ENCODE results near the gene DHRSX.
"Not testable (repeated sequence)": the region's sequence is repeated elsewhere in the genome, so short reads cannot be mapped to it uniquely, and the experiment has no call there.

The DHRSX gene

DNA sequence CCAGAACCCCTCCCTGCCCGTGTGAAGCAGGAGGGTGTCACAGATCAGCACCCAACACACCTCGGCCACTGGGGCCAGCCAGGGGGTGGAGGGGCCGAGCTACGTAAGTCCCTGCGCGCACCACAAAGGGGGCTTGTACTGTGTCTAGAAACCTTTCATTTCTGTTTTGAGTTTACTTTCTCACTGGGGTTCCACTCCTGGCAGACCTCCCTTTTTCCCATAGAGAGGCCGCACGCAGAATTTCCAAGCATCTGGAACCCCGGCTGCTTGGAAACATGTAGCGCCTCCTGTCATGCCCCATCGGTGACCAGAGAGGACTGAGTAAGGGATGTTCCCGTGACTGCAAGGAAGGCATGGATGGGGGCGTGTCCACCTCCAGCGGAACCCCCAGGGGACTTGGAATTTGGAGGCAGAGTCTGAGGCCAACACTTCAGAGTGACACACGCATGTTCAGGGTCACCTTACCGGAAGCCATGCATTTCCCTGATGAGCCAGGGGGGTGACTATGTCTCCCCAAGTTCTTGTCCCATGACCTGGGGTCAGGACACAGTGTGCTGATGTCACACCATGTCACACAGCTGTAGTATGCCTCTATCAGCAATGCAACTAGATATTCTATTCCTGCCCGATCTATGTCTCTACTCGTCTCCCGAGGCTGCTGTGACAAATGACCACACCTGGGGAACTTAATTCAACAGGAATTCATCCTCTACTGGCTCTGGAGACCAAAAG lies 105.3 kb downstream of the DHRSX start:
- no peak for DNase-seq (ENCODE audit: low spot score)

DNA sequence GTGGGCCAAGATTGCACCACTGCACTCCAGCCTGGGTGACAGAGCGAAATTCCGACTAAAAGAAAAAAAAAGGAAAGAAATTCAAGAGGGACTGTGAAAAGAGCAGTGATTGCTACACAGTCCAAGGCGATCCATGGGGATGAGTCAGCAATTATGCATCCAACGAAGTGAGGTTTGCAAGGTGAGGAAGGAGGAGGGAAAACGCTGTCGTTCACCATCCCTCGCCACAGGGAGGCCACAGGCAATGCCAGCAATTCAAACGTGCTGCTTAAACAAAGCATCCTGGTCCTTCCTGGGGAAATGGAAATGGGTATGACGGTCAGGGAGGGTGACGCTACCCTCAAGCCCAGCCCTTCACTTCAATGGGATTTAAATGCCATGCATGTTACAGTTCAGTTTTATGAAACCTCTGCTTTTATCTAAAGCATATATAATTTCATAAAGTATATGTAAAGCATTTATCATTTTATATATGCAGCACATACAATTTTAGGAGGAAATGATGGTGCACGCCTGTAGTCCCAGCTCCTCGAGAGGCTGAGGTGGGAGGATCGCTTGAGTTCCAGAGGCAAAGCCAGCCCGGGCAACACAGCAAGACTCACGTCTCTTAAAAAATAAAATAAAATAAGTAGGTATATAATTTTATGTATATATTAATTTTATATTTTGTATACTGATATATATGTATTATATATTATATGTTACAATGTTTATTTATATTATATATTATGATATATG lies 108.7 kb downstream of the DHRSX start:
- no peak for DNase-seq (ENCODE audit: low spot score)

DNA sequence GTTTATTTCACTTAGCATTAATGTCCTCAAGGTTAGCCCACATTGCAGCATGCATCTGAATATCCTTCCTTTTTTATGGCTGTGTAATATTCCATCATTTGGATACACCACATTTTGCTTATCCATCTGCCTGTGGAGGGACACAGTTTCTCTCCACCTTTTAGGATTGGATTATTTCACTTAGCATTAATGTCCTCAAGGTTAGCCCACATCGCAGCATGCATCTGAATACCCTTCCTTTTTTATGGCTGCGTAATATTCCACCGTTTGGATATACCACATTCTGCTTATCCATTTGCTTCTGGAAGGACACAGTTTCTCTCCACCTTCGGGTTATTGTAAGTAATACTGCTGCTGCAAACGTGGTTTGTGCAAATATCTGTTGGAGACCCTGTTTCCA lies 110.0 kb downstream of the DHRSX start:
- no peak for DNase-seq (ENCODE audit: low spot score)

DNA sequence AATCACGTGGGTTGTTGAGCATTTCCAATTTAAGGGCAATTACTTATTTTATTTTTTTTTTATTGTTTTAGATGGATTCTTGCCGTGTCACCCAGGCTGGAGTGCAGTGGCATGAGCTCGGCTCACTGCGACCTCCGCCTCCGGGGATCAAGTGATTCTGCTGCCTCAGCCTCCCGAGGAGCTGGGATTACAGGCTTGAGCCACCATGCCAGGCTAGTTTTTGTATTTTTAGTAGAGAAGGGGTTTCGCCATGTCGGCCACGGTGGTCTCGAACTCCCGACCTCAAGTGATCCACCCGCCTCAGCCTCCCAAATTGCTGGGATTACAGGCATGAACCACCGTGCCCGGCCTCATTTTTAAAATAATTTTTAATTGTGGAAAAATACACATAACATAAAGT lies 111.0 kb downstream of the DHRSX start:
- DNase-seq (ENCODE audit: low spot score): not testable (repeated sequence)

DNA sequence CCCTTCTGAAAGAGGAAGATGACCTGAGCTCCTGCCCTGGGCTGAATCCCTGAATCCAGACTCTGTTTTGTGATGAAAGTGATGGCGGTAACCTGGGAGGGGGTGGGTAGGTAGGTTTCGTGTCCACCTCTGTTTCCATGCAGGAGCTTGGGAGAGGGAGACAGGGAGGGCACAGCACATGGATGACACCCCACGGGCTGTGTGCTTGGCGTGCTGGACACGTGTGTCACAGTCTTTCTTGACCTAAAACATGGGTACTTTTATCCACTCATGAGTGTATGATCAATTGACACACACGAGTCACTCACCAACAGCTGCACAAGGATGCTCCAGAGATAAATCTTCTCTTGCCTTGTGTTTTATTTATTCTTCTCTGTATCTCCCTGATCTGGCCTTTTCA lies 111.5 kb downstream of the DHRSX start:
- DNase-seq (ENCODE audit: low spot score): no peak

DNA sequence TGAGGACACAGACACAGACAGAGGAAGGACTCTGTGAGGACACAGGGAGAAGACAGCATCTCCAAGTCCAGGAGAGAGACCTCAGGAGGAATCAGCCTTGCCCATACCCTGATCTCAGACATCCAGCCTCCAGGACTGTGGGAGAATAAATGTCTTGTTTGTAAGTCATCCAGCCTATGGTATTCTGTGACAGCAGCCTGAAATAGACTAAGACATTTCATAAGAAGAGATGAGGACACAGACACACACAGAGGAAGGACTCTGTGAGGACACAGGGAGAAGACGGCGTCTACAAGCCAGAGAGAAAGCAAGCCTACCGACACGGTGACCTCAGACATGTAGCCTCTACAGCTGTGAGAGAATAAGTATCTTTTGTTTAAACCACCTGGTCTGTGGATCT lies 112.1 kb downstream of the DHRSX start:
- no peak for DNase-seq (ENCODE audit: low spot score)

DNA sequence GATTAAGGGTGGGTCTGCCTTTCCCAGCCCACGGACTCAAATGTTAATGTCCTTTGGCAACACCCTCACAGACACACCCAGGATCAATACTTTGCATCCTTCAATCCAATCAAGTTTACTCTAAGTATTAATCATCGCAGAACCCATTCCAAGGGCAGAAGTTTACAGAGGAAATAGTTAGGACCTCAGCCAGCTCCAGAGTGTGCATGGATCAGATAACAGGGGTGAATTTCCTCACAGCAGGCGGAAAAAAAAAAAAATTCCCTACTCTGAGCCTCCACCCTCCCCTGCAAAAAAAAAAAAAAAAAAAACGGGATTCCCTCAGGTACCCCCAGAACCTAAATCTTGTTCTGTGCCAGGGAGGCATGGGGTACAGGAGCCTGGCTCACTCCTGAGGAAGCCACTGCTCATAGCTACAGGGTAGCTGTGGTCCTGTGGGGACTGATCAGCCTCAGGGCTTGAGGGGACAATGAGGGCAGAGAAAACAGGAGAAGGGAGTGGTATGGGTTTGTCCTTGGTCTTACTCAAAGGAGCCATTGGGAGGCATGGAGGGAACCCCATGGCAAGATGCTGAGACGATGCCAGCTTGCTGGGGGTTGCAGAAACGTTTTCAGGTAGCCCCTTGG lies 113.0 kb downstream of the DHRSX start:
- DNase-seq (ENCODE audit: low spot score): no peak

DNA sequence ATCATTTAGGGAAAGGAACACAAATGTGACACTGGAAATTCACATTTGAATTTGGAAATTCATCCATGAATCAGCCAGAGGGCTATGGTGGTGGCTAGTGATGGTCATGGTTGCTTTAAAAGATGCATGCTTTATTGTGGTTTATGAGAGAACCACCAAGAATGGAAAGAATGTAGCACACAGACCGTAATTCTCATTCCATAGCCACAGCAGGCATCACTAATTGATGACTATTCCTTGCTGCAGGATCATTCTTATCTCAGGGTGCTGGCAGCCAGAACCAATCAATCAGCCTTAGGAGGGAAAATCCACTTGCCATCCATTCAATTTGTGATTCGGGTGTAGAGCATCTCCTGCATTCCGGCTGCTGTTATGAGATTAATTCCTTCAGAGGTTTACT lies 115.6 kb downstream of the DHRSX start:
- no peak for DNase-seq (ENCODE audit: low spot score)

DNA sequence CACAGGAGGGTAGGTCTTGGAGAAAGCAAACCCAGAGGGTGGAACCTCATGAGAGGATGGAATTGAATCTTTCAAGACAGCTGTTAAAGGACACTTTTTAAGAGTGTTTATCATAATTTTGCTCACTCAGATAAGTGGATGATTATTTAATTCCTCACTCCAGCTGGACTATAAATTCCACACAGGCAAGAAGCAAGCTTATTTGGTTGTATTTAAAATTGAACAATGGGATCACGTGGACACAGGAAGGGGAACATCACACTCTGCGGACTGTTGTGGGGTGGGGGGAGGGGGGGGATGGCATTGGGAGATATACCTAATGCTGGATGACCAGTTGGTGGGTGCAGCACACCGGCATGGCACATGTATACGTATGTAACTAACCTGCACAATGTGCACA lies 116.3 kb downstream of the DHRSX start:
- DNase-seq (ENCODE audit: low spot score): no peak

DNA sequence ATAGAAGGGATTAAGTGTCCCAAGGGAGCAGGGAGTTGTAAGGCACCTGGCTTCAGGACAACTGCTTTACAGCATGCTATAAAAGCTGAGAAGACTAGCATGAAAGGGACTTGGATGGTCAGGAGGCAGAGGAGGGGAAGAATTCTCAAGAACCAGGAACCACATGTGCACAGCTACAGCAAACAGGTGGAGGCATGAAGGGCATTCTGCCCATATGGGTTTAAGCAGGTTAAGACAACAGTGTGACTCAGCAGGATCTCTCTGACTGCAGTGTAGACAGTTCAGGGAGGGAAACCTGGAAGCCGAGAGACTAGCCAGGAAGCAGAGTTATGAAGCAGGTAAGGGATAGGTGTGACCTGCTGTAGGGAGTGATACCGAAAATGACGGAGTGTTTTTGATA lies 117.0 kb downstream of the DHRSX start:
- DNase-seq (ENCODE audit: low spot score): no peak

DNA sequence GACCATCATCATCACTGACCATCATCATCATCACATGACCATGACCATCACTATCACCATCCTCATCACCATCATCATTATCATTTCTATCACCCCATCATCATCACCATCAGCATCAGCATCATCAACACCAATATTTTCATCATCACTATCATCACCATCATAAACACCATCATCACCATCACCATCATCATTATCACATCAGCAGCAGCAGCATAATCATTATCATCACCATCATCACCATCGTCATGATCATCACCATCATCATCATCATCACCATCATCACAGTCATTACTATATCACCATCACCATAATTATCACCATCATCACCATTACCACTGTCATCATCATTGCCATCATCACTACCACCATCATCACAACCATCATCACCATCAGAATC lies 117.6 kb downstream of the DHRSX start:
- no peak for DNase-seq (ENCODE audit: low spot score)

DNA sequence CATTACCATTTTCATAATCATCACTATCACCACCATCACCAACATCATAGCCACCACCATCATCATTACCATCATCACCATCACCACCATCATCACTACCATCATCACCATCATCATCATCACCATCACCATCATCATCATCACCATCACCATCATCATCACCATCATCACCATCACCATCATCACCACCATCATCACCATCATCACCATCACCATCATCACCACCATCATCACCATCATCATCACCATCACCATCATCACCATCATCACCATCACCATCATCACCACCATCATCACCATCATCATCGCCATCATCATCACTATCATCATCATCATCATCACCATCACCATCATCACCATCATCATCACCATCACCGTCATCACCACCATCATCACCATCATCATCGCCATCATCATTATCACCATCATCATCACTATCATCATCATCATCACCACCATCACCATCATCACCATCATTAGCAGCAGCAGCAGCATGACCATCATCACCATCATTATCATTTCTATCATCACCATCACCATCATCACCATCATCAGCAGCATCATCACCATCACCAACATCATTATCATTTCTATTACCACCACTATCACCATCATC lies 118.2 kb downstream of the DHRSX start:
- DNase-seq (ENCODE audit: low spot score): not testable (repeated sequence)

DNA sequence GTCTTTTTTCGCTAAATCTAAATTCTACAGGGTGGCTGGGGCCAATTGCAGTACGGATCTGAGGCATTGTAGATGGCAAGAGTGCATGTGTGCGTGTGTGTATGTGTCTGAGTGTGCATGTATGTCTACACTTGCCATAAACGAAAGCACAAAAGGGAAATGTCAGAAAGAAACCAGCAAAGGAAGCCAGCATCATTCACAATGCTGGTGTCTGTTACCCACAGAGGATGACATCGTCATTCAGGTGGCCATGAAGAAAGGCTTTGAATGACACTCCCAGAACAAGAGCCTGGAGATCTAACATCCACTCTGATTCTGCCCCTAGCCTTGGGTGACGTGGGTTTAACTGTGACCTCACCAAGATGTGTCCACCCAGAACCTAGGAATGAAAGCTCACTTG lies 124.6 kb downstream of the DHRSX start:
- no peak for DNase-seq (ENCODE audit: low spot score)

DNA sequence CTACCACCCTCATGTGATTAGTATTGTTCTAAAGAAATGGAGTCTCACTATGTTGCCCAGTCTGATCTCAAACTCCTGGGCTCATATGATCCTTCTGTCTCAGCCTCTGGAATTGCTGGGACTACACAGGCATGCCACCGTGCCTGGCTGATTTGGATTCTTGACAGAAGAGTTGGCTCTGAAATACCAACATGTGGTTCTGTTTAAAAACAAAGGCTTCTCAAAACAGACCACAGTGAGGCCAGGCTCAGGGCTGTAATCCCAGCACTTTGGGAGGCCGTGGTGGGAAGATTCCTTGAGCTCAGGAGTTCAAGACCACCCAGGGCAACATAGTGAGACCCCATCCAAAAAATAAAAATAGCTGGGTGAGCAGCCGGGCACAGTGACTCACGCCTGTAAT lies 126.7 kb downstream of the DHRSX start:
- no peak for DNase-seq (ENCODE audit: low spot score)

DNA sequence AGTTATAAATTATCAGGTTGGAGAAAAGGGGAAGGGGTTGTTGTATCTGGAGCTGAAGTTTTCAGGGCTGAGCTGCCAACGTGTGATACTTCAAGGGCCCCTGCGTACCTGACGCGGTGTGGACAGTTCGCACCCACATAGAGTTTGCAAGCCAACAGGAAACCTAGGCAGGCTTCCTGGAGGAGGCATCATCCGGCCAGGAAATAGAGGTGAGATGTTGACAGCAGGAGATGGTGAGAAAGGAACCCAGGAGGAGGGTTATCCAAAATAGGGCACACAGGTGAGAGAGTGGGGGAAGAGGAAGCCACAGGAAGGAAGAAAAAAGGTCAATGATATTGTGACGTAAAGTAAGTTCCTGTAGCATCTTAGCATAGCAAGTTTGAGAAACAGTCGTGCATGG lies 127.2 kb downstream of the DHRSX start:
- DNase-seq (ENCODE audit: low spot score): no peak

DNA sequence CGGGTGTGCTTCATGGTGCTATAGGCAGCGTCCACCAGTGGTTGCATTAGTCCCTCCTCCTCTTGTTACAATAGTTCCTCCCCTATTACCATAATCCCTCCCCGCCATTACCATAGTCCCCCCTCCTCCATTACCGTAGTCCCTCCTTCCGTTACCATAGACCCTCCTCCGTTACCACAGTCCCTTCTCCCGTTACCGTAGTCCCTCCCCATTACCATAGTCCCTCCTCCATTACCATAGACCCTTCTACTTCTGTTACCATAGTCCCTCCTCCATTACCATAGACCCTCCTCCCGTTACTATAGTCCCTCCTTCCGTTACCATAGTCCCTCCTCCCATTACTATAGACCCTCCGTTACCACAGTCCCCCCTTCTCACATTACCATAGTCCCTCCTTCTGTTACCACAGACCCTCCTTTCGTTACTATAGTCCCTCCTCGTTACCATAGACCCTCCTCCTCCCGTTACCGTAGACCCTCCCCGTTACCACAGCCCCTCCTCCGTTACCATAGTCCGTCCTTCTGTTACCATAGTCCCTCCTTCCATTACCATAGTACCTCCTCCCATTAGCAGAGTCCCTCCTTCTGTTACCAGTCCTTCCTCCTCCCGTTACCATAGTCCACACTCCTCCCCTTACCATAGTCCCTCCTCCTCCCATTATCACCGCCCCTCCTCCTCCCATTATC lies 129.6 kb downstream of the DHRSX start:
- DNase-seq (ENCODE audit: low spot score): no peak

DNA sequence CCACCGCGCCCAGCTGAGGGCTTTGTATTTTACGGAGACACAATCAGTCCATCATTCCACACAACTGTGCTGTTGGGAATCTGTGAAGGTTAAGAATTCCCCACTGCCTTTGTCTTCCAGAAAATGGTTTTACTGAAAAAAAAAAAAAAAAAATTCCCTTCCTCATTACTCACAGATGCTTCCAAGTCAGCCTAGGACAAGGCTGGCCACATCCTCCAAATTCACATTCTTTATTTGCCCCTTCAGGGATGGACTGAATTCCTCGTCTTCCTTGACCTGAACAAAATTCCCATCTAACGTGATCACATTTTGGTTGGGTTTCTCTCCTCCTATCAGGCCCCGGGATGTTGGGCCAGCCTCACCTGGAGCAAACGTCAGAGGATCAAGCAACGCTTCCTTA lies 130.3 kb downstream of the DHRSX start:
- DNase-seq (ENCODE audit: low spot score): no peak

DNA sequence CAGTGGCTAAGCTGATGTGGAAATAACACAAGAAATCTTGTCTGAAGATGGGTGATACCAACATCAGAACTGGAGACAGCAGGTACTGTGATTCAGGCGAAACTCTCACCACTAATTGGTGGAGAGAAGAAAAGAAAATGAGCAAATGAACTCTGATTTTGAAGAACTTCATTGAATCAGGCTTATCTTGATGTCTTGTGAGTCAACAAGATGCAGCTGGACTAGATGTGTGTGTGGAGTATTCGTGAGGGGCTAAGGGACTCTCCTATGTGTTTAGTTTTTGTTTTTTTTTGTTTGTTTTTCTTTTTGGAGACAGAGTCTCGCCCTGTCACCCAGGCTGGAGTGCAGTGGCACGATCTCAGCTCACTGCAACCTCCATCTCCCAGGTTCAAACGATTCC lies 131.6 kb downstream of the DHRSX start:
- DNase-seq (ENCODE audit: low spot score): no peak

DNA sequence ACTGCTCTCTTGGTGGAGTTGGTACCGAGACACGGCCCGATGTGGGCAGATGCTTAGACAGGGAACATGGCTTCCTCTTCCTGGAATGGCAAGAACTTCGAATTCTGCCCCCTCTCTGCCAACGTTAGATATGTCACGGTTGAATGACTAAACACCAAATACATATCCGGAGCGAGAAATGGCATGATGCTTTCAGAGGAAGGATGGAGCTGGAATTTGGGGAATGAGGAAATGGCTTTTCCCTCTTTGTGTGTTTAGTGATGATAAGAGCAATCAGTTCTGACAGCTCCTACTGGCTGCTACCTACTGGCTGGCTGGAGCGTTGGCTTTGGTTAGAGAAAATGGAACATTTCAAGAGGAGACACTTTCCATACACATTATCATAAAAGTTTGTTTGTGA lies 140.0 kb downstream of the DHRSX start:
- no peak for DNase-seq (ENCODE audit: low spot score)

DNA sequence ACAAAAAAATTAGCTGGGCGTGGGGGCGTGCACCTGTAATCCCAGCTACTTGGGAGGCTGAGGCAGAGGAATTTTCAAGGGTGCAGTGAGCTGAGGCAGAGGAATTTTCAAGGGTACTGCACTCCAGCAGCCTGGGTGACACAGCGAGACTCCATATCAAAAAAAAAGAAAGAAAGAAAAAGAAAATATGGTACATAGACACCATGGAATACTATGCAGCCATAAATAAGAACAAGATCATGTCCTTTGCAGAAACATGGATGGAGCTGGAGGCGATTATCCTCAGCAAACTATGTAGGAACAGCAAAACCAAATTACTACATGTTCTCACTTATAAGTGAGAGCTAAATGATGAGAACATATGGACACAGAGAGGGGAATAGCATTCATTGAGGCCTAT lies 141.3 kb downstream of the DHRSX start:
- DNase-seq (ENCODE audit: low spot score): not testable (repeated sequence)

DNA sequence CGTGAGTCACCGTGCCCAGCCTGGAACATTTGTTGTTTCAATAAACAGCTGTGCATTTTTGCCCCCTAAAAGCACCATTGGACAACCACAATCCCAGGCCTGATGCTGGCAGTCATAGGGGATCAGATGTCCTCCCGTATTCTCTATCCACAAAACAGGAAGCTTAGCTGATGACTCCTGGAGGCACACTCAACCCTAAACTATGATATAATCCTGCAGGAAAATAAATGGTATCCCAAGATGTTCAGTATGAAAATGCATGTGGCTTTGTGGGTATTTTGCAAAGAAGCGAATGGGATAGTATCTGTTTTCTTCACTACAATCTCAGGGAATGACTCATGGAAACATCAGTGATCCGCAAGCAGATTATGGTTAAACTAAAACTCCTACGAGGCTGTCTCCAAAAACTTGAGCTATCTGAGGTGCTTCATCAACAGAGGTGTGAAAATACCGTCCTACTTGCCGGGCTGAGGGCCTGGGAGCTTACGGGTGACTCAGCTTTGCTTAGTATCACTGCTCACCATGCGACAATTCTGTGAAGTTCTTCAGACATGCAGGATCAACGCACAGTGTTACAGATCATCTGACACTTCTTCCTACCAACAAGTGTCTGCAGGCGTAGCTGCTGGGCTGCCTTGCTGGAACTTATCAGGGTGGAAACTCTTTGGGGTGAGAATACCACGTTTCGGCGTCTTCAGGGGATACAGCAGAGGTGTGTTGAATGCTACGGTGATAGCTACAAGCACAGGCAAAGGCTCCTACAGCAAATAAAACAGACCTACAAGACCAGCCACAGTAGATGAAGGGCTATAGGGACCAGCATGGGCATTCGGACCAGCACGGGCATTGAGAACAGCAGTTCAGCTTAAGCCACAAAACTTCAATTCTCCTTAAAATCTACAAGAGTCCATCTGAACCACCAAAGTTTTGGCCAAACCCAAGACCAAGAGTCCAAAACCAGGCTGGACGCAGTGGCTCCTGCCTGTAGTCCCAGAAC lies 148.5 kb downstream of the DHRSX start:
- DNase-seq (ENCODE audit: low spot score): no peak

Measured in globus pallidus (tissue), 1 donor.